Astrocyte of the spinal cord (primary cell): Measurements from ENCODE around the gene SLC35F2.

Experiments
- DNase-seq: peaks from one replicate; pipeline ENCODE4 v3.0.0; 2011; ENCODE audit warnings: low read depth, low spot score
- H3K4me3 ChIP-seq: 2 replicates; pipeline ENCODE4 v1.5.1; 2011; ENCODE audit warnings: low read depth, mild to moderate bottlenecking, low read length, moderate library complexity
- in situ Hi-C: cut with HindIII; loops from 2 replicates; pipeline ENCODE4 v1.10.0; 2017; ENCODE audit warnings: low sequenced_read_pairs
- TF ChIP-seq, protein P1 (sequence below): IDR thresholded peaks from 2 replicates; pipeline ENCODE4 v1.5.1; 2012; ENCODE audit warnings: low read depth, mild to moderate bottlenecking, low read length, inconsistent platforms

SLC35F2 gene

GRCh38 chr11:107816028-107816427, 42.6 kb downstream of the SLC35F2 start:
- no peak overlapping the region for H3K4me3 ChIP-seq
- TF ChIP-seq, protein P1, sequence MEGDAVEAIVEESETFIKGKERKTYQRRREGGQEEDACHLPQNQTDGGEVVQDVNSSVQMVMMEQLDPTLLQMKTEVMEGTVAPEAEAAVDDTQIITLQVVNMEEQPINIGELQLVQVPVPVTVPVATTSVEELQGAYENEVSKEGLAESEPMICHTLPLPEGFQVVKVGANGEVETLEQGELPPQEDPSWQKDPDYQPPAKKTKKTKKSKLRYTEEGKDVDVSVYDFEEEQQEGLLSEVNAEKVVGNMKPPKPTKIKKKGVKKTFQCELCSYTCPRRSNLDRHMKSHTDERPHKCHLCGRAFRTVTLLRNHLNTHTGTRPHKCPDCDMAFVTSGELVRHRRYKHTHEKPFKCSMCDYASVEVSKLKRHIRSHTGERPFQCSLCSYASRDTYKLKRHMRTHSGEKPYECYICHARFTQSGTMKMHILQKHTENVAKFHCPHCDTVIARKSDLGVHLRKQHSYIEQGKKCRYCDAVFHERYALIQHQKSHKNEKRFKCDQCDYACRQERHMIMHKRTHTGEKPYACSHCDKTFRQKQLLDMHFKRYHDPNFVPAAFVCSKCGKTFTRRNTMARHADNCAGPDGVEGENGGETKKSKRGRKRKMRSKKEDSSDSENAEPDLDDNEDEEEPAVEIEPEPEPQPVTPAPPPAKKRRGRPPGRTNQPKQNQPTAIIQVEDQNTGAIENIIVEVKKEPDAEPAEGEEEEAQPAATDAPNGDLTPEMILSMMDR, result no peak
- in situ Hi-C loops, result no loop called here
- no peak for DNase-seq

DNA sequence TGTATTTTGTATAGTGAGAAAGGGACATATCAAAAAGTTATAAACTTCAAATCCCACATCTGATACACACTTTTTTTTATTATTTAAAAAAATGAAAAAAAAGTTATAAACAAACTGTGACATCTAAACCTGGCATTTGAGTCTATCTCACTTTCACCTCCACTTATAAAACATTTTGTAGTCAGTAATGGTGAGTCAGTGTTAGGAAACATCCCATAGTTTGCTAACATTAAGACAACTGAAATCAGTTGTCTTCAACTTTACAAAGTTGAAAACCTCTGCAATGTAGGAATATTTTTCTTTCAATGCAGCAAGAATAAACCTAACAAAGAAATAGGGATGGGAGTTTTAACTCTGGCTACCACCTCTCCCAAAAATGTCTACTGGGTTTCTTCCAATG, 47.7 kb downstream of the SLC35F2 start:
- TF ChIP-seq, protein P1, result no peak
- DNase-seq, result no peak
- in situ Hi-C loops, result no loop called here
- no peak overlapping the region for H3K4me3 ChIP-seq

DNA sequence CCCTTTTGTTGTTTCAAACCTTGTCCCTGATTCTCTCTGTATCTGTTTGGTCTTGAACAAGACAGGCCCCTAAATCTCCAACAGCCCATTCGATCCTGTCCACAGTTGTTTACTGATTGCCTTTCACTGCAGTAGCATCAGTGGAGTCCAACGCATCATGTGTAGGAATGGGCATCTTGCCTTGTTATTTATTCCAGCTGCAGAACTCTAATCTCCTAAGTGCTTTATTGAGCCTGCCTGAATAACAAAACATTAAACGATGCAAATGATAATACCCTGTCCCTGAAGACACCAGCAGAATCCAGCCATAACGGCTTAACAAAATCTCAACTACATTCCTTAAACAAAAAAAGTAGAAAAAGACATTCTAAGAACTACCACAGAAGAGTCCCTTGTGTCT, 50.1 kb downstream of the SLC35F2 start:
- in situ Hi-C loops, result no loop called here
- TF ChIP-seq, protein P1, result no peak
- no peak for DNase-seq
- no peak overlapping the region for H3K4me3 ChIP-seq

DNA sequence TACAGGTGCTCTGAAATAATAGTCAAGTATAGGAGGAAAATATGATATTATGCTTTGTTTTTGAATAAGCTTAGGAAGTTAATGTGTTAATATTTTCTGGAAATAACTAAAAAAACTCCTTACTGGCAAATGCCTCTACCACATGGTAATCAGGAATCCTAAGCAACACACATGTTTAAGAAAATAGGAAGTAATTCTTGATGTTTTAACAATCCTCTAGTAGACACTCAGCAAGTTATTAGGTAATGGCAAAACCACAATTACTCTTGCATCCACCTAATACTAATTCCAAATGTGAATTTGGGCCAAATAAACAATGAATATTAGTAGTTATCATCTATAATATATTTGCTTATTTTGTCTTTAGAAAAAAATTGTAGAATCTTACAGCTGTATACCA, 53.6 kb downstream of the SLC35F2 start:
- TF ChIP-seq, protein P1, result no peak
- no peak for DNase-seq
- H3K4me3 ChIP-seq, result no peak overlapping the region
- in situ Hi-C loops, result no loop called here

GRCh38 chr11:107804211-107804610, 54.4 kb downstream of the SLC35F2 start:
- in situ Hi-C loops, result no loop called here
- no peak for DNase-seq
- TF ChIP-seq, protein P1, result no peak
- H3K4me3 ChIP-seq, result no peak overlapping the region

DNA sequence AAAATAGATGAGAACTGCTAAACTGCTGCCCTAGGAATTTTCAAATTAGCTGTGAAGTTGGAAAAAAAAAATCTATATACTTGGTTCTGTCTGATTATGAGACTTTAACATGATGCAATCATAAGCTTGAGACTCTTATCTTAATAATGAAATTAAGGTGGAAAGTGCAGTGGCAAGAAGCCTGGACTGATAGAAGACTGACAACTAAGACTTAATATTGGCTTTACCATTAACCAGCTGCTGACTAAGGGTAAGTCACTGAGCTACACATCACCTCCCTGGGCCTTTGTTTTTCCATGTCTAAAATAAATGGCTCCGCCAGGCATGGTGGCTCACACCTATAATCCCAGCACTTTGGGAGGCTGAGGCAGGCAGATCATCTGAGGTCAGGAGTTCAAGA, 56.9 kb downstream of the SLC35F2 start:
- no peak for DNase-seq
- in situ Hi-C loops, result no loop called here
- no peak overlapping the region for H3K4me3 ChIP-seq
- TF ChIP-seq, protein P1, result no peak

- TF ChIP-seq, protein P1, result peak; percentile 97
- in situ Hi-C loops, result no loop called here
- peak; percentile 66 for DNase-seq
- H3K4me3 ChIP-seq, result no peak overlapping the region
These were observed 59.2 kb downstream of the SLC35F2 start for GRCh38 chr11:107799218-107799859.
